Vagina (tissue), 2 donors: Measurements from ENCODE around the gene CFAP251. TPM values are rescaled to one million over a fixed set of nuclear protein-coding genes. Genes with fewer than 3 reads are reported as not detected.
"Not testable (repeated sequence)": the region's sequence is repeated elsewhere in the genome, so short reads cannot be mapped to it uniquely, and the experiment has no call there.

Experiments
- DNase-seq, 2 donors: peaks; one replicate each; pipeline ENCODE4 v3.0.0-alpha.2; 2017; ENCODE audit errors: extremely low spot score in 2 of 2
- H3K27ac ChIP-seq: fragments of 200-600 bp; sonication (generic); one replicate; pipeline ENCODE4 v1.5.1; 2019
- H3K27me3 ChIP-seq: fragments of 200-600 bp; sonication (generic); one replicate; pipeline ENCODE4 v1.5.1; 2019
- H3K36me3 ChIP-seq, 2 donors: fragments of 200-600 bp; sonication (generic); one replicate each; pipeline ENCODE4 v1.5.1; 2017 to 2019
- H3K4me1 ChIP-seq: fragments of 200-600 bp; sonication (generic); one replicate; pipeline ENCODE4 v1.5.1; 2019
- H3K4me3 ChIP-seq, 2 donors: fragments of 200-600 bp; sonication (generic); 1 replicate in 1 of 2; 2 replicates in 1 of 2; pipeline ENCODE4 v1.5.1; 2016 to 2019
- H3K9me3 ChIP-seq: fragments of 200-600 bp; sonication (generic); one replicate; pipeline ENCODE4 v1.5.1; 2019
- POLR2A ChIP-seq, 2 donors: fragments of 450-650 bp; IDR thresholded peaks; one replicate each; pipeline ENCODE4 v1.6.1; 2017; ENCODE audit warnings: antibody characterized with exemption in 2 of 2, mild to moderate bottlenecking in 2 of 2, moderate library complexity in 2 of 2
- POLR2AphosphoS5 ChIP-seq, 2 donors: sonication (generic); formaldehyde crosslinking; IDR thresholded peaks; one replicate each; pipeline ENCODE4 v1.9.0; 2017; ENCODE audit warnings: antibody characterized with exemption in 2 of 2, mild to moderate bottlenecking in 2 of 2, low read depth in 1 of 2; ENCODE audit not compliant: insufficient read depth in 1 of 2
- intact Hi-C: fragments of 100-400 bp; cut with DNase I; formaldehyde crosslinking; loops from one replicate; pipeline ENCODE4 v1.15.1; 2023
- total RNA-seq: library from RNA; depleted of rRNA; stranded (reverse); fragments of >200 nt; gene quantifications from one replicate; pipeline ENCODE4 v1.2.3, GENCODE V29; 2016
- TF ChIP-seq, protein P1 (sequence below), 3 experiments: fragments of 450-650 bp in 2 of 3; fragments of 200-600 bp in 1 of 3; sonication (generic) in 1 of 3; IDR thresholded peaks; one replicate each; pipeline ENCODE4 v1.5.1; 2017 to 2019; ENCODE audit warnings: antibody characterized with exemption in 3 of 3, mild to moderate bottlenecking in 2 of 3, moderate library complexity in 2 of 3

Gene CFAP251
- total RNA-seq, 1 donor from 2014 or later: 8.8 TPM

- no peaks in the 10 kb centered on the region for H3K9me3 ChIP-seq
- H3K27ac ChIP-seq: no peak overlapping the region
- intact Hi-C loops: no loop called here
- H3K36me3 ChIP-seq: peaks cover 0 to 5% of the 10 kb centered on the region in 2 donors
- H3K4me1 ChIP-seq: peaks cover 30% of the 10 kb centered on the region
- H3K27me3 ChIP-seq: no peaks in the 10 kb centered on the region
- DNase-seq: no peak
- no peak overlapping the region for H3K4me3 ChIP-seq
- TF ChIP-seq POLR2A (IDR thresholded peaks at IDR 0.05): no peak
- TF ChIP-seq, protein P1, sequence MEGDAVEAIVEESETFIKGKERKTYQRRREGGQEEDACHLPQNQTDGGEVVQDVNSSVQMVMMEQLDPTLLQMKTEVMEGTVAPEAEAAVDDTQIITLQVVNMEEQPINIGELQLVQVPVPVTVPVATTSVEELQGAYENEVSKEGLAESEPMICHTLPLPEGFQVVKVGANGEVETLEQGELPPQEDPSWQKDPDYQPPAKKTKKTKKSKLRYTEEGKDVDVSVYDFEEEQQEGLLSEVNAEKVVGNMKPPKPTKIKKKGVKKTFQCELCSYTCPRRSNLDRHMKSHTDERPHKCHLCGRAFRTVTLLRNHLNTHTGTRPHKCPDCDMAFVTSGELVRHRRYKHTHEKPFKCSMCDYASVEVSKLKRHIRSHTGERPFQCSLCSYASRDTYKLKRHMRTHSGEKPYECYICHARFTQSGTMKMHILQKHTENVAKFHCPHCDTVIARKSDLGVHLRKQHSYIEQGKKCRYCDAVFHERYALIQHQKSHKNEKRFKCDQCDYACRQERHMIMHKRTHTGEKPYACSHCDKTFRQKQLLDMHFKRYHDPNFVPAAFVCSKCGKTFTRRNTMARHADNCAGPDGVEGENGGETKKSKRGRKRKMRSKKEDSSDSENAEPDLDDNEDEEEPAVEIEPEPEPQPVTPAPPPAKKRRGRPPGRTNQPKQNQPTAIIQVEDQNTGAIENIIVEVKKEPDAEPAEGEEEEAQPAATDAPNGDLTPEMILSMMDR (IDR thresholded peaks at IDR 0.05): no peak
- TF ChIP-seq POLR2AphosphoS5 (IDR thresholded peaks at IDR 0.05; ENCODE audit: insufficient read depth in 1 of 2, low read depth in 1 of 2): no peak
Measured at GRCh38 chr12:122032580-122032979, 114.2 kb downstream of the CFAP251 start.

- Histone ChIP-seq H3K4me1 (peaks cover 10% of the 10 kb centered on the region), H3K36me3 (peaks cover 0 to 5% of the 10 kb centered on the region in 2 donors), H3K27ac (no peak overlapping the region), H3K27me3 (no peaks in the 10 kb centered on the region), H3K9me3 (no peaks in the 10 kb centered on the region), H3K4me3 (no peak overlapping the region)
- intact Hi-C loops: no loop called here
- TF ChIP-seq, protein P1 (IDR thresholded peaks at IDR 0.05): no peak
- TF ChIP-seq POLR2AphosphoS5 (IDR thresholded peaks at IDR 0.05; ENCODE audit: insufficient read depth in 1 of 2, low read depth in 1 of 2): no peak
- TF ChIP-seq POLR2A (IDR thresholded peaks at IDR 0.05): no peak
- no peak for DNase-seq
Measured at GRCh38 chr12:122035292-122035691, 116.9 kb downstream of the CFAP251 start.

DNA sequence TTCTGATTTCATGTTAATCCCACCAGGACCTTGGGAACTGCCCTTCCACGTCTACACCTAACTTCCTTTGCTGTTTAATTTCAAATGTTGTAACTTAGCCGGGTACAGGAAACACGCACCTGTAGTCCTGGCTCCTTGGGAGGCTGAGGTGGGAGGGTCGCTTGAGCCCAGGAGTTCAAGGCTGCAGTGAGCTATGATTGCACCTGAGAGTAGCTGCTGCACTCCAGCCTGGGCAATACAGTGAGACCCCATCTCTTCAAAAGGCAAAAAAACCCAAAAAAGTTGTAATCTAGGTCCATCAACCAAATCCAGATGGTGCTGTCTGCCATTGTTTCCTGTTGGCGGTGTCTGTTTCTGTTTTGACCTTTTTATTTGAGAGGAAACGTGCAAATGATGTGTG is 117.8 kb downstream of the CFAP251 start:
- no peak overlapping the region for H3K27ac ChIP-seq
- no peak for DNase-seq
- intact Hi-C loops: no loop called here
- TF ChIP-seq POLR2AphosphoS5 (IDR thresholded peaks at IDR 0.05; ENCODE audit: insufficient read depth in 1 of 2, low read depth in 1 of 2): no peak
- TF ChIP-seq POLR2A (IDR thresholded peaks at IDR 0.05): no peak
- TF ChIP-seq, protein P1 (IDR thresholded peaks at IDR 0.05): no peak
- H3K9me3 ChIP-seq: no peaks in the 10 kb centered on the region
- peaks cover 1% of the 10 kb centered on the region for H3K4me1 ChIP-seq
- no peaks in the 10 kb centered on the region for H3K27me3 ChIP-seq
- peaks cover 0 to 5% of the 10 kb centered on the region in 2 donors for H3K36me3 ChIP-seq
- H3K4me3 ChIP-seq: no peak overlapping the region

DNA sequence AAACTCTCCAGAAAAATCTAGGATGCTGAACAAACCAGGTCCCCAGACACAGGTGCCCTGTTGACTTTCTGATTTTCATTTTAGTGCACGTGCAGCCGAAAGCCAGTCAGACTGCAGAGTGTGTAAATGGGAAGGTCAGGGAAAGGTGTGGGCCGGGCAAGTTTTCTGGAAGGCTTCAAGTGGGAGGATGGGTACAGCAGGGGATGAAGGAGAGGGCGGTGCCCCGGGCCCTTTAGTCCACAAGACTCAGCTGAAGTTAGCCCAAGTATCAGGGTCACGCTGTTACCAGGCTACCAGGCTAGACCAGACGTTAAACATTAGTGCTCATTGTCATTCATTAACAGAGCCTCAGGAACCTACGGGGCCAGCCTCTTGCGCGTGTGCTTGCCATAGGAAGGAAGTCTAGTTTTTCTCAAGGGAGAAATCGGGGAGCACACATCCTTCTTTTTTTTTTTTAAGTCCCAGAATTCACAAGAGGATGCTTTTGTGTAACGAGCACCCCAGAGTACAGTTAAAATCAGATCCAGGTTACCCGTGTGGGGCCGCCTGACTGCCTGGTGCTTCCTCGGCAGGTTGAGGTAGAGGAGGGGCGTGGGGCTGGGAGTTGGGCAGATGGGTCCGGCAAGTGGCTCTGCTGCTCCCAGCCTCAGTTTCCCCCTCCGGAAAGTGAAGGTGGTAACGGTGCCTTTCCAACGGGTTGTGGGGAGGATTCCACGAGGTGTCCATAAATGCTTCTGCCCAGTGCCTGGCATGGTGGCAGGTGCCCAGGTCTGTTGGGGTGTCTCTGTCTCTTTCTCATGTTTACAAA is 122.4 kb downstream of the CFAP251 start:
- DNase-seq: no peak
- H3K27me3 ChIP-seq: no peaks in the 10 kb centered on the region
- H3K9me3 ChIP-seq: no peaks in the 10 kb centered on the region
- no peak overlapping the region for H3K27ac ChIP-seq
- H3K4me1 ChIP-seq: no peaks in the 10 kb centered on the region
- intact Hi-C loops: no loop called here
- TF ChIP-seq POLR2A (IDR thresholded peaks at IDR 0.05) (no peak), POLR2AphosphoS5 (IDR thresholded peaks at IDR 0.05; ENCODE audit: insufficient read depth in 1 of 2, low read depth in 1 of 2) (no peak)
- TF ChIP-seq, protein P1 (IDR thresholded peaks at IDR 0.05): no peak
- H3K4me3 ChIP-seq: no peak overlapping the region
- peaks cover 0 to 22% of the 10 kb centered on the region in 2 donors for H3K36me3 ChIP-seq

DNA sequence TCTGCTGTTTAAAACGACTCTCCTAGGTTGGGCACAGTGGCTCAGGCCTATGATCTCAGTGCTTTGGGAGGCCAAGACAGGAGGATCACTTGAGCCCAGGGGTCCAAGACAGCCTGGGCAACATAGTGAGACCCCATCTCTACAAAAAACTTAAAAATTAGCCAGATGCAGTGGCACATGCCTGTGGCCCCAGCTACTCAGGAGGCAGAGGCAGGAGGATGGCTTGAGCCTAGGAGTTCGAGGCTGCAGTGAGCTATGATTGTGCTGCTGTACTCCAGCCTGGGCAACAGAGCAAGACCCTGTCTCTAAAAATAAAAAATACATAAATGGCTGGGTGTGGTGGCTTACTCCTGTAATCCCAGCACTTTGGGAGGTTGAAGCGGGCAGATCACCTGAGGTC is 123.1 kb downstream of the CFAP251 start:
- H3K9me3 ChIP-seq, H3K27me3 ChIP-seq, H3K4me3 ChIP-seq, DNase-seq, intact Hi-C loops, H3K27ac ChIP-seq, H3K4me1 ChIP-seq: not testable (repeated sequence)
- peaks cover 0 to 24% of the 10 kb centered on the region in 2 donors for H3K36me3 ChIP-seq
